LNCaP clone FGC (cell line): ENCODE data around the gene LHPP.

Source experiments
- DNase-seq: peaks from one replicate; pipeline ENCODE4 v3.0.0-alpha.2; 2011; ENCODE audit warnings: low read depth
- H3K4me3 ChIP-seq: 2 replicates; pipeline ENCODE4 v1.5.1; 2011; ENCODE audit warnings: mild to moderate bottlenecking, low read depth, low read length, control low read depth
- TF ChIP-seq, protein P1 (sequence below): IDR thresholded peaks from 2 replicates; pipeline ENCODE4 v1.5.1; 2012; ENCODE audit warnings: mild to moderate bottlenecking; ENCODE audit not compliant: control insufficient read depth, insufficient read depth; ENCODE audit errors: extremely low read depth

LHPP gene

DNA sequence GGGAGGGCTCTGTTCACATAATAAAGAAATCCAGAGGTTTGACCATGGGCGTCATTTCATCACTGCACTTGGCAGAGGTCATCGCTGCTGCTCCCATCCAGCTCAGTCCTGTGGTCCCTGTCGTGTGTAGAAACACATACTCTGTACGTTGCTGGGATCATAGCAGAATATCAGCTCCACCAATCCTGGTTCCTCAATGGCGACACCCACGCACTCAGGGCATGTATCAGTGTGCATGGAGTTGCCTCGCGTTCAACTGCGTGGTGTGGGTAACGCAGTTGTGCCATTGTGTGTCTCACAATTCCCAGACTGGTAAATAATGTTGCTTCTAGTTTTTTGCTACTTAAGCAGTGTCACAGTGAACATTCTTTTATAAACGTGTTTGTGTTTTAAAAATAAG, 111.1 kb downstream of the LHPP start:
- no peak for DNase-seq
- TF ChIP-seq, protein P1, sequence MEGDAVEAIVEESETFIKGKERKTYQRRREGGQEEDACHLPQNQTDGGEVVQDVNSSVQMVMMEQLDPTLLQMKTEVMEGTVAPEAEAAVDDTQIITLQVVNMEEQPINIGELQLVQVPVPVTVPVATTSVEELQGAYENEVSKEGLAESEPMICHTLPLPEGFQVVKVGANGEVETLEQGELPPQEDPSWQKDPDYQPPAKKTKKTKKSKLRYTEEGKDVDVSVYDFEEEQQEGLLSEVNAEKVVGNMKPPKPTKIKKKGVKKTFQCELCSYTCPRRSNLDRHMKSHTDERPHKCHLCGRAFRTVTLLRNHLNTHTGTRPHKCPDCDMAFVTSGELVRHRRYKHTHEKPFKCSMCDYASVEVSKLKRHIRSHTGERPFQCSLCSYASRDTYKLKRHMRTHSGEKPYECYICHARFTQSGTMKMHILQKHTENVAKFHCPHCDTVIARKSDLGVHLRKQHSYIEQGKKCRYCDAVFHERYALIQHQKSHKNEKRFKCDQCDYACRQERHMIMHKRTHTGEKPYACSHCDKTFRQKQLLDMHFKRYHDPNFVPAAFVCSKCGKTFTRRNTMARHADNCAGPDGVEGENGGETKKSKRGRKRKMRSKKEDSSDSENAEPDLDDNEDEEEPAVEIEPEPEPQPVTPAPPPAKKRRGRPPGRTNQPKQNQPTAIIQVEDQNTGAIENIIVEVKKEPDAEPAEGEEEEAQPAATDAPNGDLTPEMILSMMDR = no peak
- no peak overlapping the region for H3K4me3 ChIP-seq

DNA sequence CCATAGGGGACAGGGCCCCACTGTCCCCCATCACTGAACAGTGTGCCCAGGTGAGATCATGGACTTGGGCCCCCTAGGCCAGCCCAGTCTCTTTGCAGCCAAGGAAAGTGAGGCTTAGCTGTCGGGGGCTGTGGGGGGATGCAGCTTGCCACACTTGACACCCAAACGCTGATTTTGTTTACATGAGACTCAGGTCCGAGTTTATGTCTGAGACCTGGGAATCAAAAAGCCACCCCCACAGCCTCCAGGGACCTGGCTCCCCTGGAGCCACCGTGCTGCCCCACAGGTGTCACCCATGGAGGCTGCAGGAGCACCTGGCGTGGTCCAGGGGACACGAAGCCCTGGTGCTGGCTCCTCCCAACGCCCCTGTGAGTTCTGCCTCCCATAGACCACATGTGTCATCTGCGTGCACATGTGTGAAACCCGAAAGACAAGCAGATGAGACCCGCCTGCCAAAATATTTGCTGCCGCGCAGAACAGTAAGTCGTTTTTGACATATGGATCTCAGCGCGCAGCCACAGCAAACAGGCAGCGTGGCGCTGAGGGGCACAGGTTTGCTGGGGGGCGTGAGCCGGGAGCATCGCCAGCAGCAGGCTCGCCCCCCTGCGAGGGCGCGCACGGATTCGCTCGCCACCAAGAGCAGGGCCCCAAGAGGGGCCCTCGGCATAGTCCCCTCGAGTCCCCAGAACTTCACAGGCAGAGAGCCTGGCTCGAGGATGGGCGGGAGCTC, 112.3 kb downstream of the LHPP start:
- TF ChIP-seq, protein P1 = no peak
- no peak overlapping the region for H3K4me3 ChIP-seq

DNA sequence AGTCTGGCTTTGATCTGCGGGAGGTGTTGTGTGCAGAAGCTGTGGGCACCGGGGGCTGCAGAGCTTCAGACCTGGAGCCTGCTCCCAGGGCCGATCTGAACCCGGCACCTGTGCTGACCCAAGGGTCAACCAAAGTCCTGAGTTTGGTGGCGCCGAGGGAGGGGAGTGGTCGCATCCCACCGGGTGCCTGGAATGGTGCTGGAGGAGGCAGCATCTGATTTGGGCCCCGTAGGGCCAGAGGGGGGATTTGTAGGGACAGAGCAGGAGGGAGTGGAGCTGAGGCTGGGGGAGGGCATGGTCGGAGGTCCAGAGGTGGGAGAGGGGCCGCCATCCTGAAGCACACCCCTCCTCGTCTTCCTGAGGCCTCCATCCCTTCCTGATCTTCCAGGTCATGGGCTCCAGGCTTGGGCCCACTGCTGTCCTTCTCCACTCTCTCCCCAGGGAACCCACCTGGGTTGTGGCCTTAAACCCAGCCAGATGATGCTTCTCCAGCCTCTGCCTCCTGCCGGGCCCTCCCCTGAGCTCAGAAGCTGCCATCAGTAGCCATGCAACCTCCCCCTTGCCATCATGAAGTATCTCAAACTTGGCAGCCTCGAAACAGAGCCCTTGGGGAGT, 112.9 kb downstream of the LHPP start:
- no peak overlapping the region for H3K4me3 ChIP-seq
- TF ChIP-seq, protein P1 = no peak
- no peak for DNase-seq

More for the DNA sequence above, 112.3 kb downstream of the LHPP start:
- DNase-seq = no peak

DNA sequence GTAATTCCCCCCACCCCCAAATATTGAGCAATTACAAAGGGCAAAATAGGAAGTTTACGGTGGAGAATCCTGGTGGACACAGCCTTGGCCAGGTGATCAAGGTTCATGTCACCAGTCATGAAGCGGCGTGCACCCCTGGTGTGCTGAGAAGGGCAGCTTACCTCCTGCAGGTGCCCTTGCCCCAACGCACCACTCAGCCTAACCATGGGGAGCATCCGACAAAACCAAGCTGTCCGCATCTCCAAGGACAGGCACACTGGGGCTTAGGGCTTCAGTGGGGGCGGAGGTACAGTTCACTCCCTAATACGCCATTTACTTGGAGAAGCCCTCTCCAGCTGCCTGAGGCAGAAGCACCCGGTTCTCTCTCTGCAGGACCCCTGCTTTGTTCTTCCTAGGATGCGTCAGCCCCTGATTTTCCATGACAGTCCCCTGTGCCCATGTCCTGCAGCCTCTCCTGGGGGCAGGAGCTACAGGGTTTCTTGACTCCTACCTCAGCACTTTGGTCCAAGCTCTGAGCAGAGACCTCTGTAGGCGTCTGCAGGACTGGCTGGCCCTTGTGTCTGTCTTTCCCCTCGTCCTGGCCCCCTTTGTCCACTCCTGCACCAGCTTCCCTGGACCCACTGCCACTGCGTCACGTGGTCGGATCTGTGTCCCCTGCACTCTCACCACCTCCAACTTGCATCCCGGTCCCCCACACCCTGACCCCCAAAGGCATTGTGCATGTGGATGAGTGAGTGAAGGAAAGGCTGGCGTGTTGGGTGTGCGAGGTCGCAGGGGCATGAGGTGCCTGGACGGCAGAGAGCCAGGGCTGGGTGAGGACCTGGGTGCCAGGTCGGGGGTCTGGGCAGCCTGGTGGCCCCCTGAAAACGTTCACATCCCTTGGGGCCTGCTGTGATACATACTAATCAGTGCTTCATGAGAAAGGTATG, 113.7 kb downstream of the LHPP start:
- DNase-seq = no peak
- TF ChIP-seq, protein P1 = no peak
- no peak overlapping the region for H3K4me3 ChIP-seq

DNA sequence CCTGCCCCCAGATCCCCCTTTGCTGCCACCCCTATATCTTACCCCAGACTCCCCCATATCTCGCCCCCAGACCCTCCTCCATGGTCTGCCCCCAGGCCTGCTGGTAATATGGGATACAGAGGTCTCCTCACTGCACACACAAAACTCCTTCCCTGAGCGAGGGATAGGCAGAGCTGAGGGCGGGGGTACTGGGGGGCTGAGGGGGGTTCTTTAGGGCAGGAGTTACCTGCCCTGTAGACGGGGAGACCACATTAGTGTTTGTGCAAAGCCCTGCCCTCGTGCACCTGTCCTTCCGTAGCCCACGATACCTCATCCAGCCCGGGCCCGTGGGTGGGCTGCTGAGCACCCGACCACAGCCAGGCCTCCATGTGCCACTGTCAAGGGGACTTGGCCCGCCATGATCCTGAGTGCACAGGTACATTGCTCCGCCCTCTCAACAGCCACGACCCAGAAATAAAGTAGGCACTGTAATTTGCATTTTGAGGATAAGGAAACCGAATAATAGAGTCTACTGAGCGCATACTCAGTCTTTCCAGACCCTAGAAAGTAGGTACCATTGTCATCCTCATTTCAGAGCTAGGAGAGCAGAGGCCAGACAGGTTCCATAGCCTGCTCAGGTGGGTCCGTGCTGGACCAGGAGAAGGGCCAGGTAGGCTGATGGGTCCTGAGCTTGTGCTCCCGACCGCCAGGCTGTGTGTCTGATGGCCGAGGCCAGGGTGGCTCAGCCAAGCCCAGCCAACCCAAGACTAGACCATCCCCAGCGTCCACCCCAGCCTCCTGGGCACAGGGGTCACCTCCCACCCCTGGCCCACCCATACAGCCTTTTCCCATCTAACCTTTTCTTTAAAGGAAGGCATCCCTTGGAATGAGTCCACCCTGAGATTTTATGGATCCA, 115.2 kb downstream of the LHPP start:
- TF ChIP-seq, protein P1 = no peak
- H3K4me3 ChIP-seq = no peak overlapping the region
- DNase-seq = no peak

DNA sequence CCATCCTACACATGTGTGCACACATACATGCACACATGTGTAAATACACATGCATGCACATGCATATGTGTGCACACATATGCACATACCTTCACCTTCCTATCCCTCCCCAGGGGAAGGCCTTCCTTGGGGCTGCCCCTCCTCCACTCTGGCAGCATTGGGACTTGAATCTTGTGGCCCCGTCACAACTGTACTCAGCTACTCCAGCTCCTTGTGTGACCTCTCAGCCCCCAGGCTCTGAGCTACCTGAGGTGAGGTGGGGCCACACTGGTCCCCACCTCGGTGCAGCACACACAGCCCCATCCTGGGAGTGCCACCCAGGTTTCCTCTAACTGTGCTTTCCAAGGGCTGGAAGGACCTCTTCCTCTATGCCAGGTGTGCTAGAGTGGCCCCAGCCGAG, 116.0 kb downstream of the LHPP start:
- no peak for DNase-seq
- TF ChIP-seq, protein P1 = no peak
- H3K4me3 ChIP-seq = no peak overlapping the region
